ENCODE data around the gene RHOJ.

DNA sequence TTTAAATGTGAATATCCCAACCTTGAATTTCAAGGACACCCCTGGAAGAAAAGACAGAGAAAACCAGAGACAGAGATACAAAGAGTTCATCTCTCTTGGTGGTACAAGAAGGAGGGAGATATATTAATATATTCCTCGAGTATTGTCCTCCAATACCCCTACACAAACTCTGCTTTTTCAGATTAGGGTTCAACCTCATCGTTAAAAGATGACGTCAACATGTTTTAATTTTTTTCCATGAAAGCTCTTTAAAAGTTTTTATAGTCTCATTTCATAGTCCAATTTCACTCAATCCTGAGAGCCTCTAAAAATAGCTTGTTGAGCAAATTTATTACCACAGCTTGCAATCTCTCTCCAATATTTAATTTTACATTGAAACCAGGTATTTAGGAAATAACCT lies 19.4 kb downstream of the RHOJ start:
- TF ChIP-seq POLR2A (IDR thresholded peaks at IDR 0.05; ENCODE audit: low read depth, low read length) (no peak), TAF1 (IDR thresholded peaks at IDR 0.05; ENCODE audit: low read depth, low read length) (no peak), POLR2AphosphoS5 (IDR thresholded peaks at IDR 0.05; ENCODE audit: low read depth, low read length) (no peak), POU2F2 (IDR thresholded peaks at IDR 0.05; ENCODE audit: low read depth, low read length) (no peak), PAX5 (IDR thresholded peaks at IDR 0.05; ENCODE audit: insufficient read depth, low read length, severe bottlenecking) (no peak)

Measured in GM12891 (cell line).